ENCODE data around the gene ANKS6. TPM values are rescaled to one million over a fixed set of nuclear protein-coding genes. Genes with fewer than 3 reads are reported as not detected.

The ANKS6 gene
- total RNA-seq, 1 experiment from 2014 or later, result 39.2 TPM

DNA sequence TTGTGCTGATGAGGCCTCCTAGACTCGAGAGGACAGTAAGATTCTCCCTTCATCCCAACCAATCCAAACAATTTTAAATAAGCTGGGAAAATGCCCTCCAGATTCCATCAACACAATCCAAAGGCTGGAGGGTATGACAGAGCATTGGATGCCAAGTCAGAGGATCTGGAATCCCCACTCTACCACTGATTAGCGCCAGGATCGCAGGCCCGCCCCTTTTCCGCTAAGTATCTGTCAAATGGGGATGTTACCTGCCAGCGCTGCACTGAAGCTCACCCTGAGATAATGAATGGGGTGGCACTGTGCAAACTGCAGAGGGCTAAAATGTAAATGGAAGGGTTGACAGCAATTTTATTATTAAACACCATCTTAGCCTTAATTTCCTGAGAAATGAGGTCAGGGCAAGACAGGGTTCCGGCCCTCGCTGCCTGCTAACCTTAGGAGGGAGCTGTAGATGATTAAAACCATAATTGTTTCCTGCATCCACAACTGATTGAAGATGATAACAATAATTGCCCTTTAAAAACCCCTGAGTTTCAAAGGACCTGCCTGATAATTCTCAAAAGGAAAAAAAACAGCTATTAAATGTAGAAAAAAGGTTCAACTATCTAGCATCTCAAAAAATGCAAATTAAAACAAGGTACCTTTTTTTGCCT lies 56.0 kb downstream of the ANKS6 start:
- no peaks in the 10 kb centered on the region for H3K79me2 ChIP-seq (ENCODE audit: insufficient read depth, low read length)
- DNase-seq (ENCODE audit: low read depth, low spot score) (no peak), ATAC-seq (no peak)
- H3K9me2 ChIP-seq (ENCODE audit: insufficient read depth), result no peaks in the 10 kb centered on the region
- H3K9ac ChIP-seq (ENCODE audit: low read length), result no peak overlapping the region
- no peaks in the 10 kb centered on the region for H3K9me3 ChIP-seq (ENCODE audit: control insufficient read depth in 1 of 2, insufficient read depth in 1 of 2, low read depth in 1 of 2, low read length in 2 of 2)
- no peaks in the 10 kb centered on the region for H4K20me1 ChIP-seq (ENCODE audit: insufficient read depth)
- no TSS peak for BruUV-seq (replicated peaks)
- TF ChIP-seq, protein P1, sequence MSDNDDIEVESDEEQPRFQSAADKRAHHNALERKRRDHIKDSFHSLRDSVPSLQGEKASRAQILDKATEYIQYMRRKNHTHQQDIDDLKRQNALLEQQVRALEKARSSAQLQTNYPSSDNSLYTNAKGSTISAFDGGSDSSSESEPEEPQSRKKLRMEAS (IDR thresholded peaks at IDR 0.05), result no peak
- no peak for TF ChIP-seq POLR2AphosphoS5 (IDR thresholded peaks at IDR 0.05; ENCODE audit: low read depth, low read length)
- TF ChIP-seq ZNF274 (IDR thresholded peaks at IDR 0.05; ENCODE audit: low read depth, low read length), result no peak
- intact Hi-C loops (cut with micrococcal nuclease), result no loop called here
- H3K27ac ChIP-seq (ENCODE audit: low read depth, low read length), result no peak overlapping the region
- no peaks in the 10 kb centered on the region for H3K27me3 ChIP-seq (ENCODE audit: insufficient read depth, low read length)
- H3K4me2 ChIP-seq (ENCODE audit: low read length), result no peak overlapping the region
- no peaks in the 10 kb centered on the region; a peak in 1 of 4 replicates for H3K4me1 ChIP-seq (ENCODE audit: control insufficient read depth in 1 of 2, insufficient read depth in 2 of 2, low read length in 2 of 2)
- no peak overlapping the region for H3K4me3 ChIP-seq (replicated peaks in 1 of 2; ENCODE audit: low read depth in 1 of 2, low read length in 2 of 2)
- RAD21 ChIA-PET (ENCODE audit: low non-redundant PET in 1 of 2, low total read pairs in 2 of 2, uncharacterized antibody in 2 of 2, unreplicated experiment in 2 of 2), result no interaction called here
- CTCF ChIA-PET, result no interaction called here
- no peak overlapping the region for H2AFZ ChIP-seq (ENCODE audit: low read depth, low read length, poor library complexity, severe bottlenecking)
- peaks cover 4 to 7% of the 10 kb centered on the region in 2 experiments; a peak in 1 of 4 replicates for H3K36me3 ChIP-seq (ENCODE audit: control insufficient read depth in 1 of 2, insufficient read depth in 2 of 2, low read length in 2 of 2)
- POLR2A ChIA-PET, result no interaction called here

DNA sequence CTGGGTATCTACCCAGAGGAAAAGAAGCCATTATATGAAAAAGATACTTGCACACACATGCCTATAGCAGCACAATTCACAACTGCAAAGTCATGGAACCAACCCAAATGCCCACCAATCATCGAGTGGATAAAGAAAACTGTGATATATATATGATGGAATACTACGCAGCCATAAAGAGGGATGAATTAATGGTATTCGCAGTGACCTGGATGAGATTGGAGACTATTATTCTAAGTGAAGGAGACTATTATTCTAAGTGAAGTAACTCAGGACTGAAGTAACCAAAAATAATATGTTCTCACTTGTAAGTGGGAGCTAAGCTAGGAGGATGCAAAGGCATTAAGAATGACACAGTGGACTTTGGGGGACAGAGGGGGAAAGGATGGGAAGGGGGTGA lies 57.6 kb downstream of the ANKS6 start:
- no peak overlapping the region for H3K27ac ChIP-seq (ENCODE audit: low read depth, low read length)
- H2AFZ ChIP-seq (ENCODE audit: low read depth, low read length, poor library complexity, severe bottlenecking), result no peak overlapping the region
- POLR2A ChIA-PET, result no interaction called here
- no peak for TF ChIP-seq POLR2AphosphoS5 (IDR thresholded peaks at IDR 0.05; ENCODE audit: low read depth, low read length)
- TF ChIP-seq JUND (IDR thresholded peaks at IDR 0.05), result no peak
- TF ChIP-seq ZNF274 (IDR thresholded peaks at IDR 0.05; ENCODE audit: low read depth, low read length), result no peak
- TF ChIP-seq EZH2phosphoT487 (IDR thresholded peaks at IDR 0.05; ENCODE audit: borderline replicate concordance), result no peak
- TF ChIP-seq EGR1 (IDR thresholded peaks at IDR 0.05; ENCODE audit: low read depth), result no peak
- no peak for TF ChIP-seq CEBPB (IDR thresholded peaks at IDR 0.05; ENCODE audit: low read depth)
- TF ChIP-seq SRF (IDR thresholded peaks at IDR 0.05; ENCODE audit: low read depth), result no peak
- no peak for TF ChIP-seq POLR2A (IDR thresholded peaks at IDR 0.05; ENCODE audit: borderline replicate concordance, extremely low read depth, insufficient read depth, insufficient read length)
- TF ChIP-seq EZH2 (IDR thresholded peaks at IDR 0.05), result no peak
- no peak for TF ChIP-seq ELF1 (IDR thresholded peaks at IDR 0.05; ENCODE audit: borderline replicate concordance, low read depth)
- TF ChIP-seq FOSL1 (IDR thresholded peaks at IDR 0.05; ENCODE audit: low read depth), result no peak
- TF ChIP-seq SIN3A (IDR thresholded peaks at IDR 0.05; ENCODE audit: low read depth), result no peak
- TF ChIP-seq, protein P2, sequence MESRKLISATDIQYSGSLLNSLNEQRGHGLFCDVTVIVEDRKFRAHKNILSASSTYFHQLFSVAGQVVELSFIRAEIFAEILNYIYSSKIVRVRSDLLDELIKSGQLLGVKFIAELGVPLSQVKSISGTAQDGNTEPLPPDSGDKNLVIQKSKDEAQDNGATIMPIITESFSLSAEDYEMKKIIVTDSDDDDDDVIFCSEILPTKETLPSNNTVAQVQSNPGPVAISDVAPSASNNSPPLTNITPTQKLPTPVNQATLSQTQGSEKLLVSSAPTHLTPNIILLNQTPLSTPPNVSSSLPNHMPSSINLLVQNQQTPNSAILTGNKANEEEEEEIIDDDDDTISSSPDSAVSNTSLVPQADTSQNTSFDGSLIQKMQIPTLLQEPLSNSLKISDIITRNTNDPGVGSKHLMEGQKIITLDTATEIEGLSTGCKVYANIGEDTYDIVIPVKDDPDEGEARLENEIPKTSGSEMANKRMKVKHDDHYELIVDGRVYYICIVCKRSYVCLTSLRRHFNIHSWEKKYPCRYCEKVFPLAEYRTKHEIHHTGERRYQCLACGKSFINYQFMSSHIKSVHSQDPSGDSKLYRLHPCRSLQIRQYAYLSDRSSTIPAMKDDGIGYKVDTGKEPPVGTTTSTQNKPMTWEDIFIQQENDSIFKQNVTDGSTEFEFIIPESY (IDR thresholded peaks at IDR 0.05; ENCODE audit: extremely low read depth, insufficient replicate concordance, low read length), result no peak
- no peak overlapping the region for H3K4me3 ChIP-seq (replicated peaks in 1 of 2; ENCODE audit: low read depth in 1 of 2, low read length in 2 of 2)
- peaks cover 0 to 7% of the 10 kb centered on the region in 2 experiments; a peak in 1 of 4 replicates for H3K36me3 ChIP-seq (ENCODE audit: control insufficient read depth in 1 of 2, insufficient read depth in 2 of 2, low read length in 2 of 2)
- RAD21 ChIA-PET (ENCODE audit: low non-redundant PET in 1 of 2, low total read pairs in 2 of 2, uncharacterized antibody in 2 of 2, unreplicated experiment in 2 of 2), result no interaction called here
- H3K9me2 ChIP-seq (ENCODE audit: insufficient read depth), result no peaks in the 10 kb centered on the region
- ATAC-seq, result no peak
- no peaks in the 10 kb centered on the region for H4K20me1 ChIP-seq (ENCODE audit: insufficient read depth)
- no peaks in the 10 kb centered on the region; a peak in 1 of 4 replicates for H3K4me1 ChIP-seq (ENCODE audit: control insufficient read depth in 1 of 2, insufficient read depth in 2 of 2, low read length in 2 of 2)
- intact Hi-C loops (cut with micrococcal nuclease), result no loop called here
- DNase-seq (ENCODE audit: low read depth, low spot score), result no peak
- H3K4me2 ChIP-seq (ENCODE audit: low read length), result no peak overlapping the region
- no peaks in the 10 kb centered on the region for H3K79me2 ChIP-seq (ENCODE audit: insufficient read depth, low read length)
- H3K9me3 ChIP-seq (ENCODE audit: control insufficient read depth in 1 of 2, insufficient read depth in 1 of 2, low read depth in 1 of 2, low read length in 2 of 2), result no peaks in the 10 kb centered on the region
- no TSS peak for BruUV-seq (replicated peaks)
- no peak overlapping the region for H3K9ac ChIP-seq (ENCODE audit: low read length)
- CTCF ChIA-PET, result no interaction called here
- no peaks in the 10 kb centered on the region for H3K27me3 ChIP-seq (ENCODE audit: insufficient read depth, low read length)

Measured in HCT116 (cell line).